Muscle of back (tissue), 11 donors: Measurements from ENCODE around the gene TSPAN4. TPM values are rescaled to one million over a fixed set of nuclear protein-coding genes. Genes with fewer than 3 reads are reported as not detected.
A peak's percentile ranks its signal among the peaks of the same experiment; 100 is the strongest.

ENCODE experiments used
- DNase-seq, 3 donors: peaks; one replicate each; pipeline versions ENCODE4 v3.0.0 to v3.0.0-alpha.2; 2013
- polyA plus RNA-seq, 10 donors: library from polyadenylated mRNA; unstranded; fragments of 120-200 nt; gene quantifications; one replicate each; pipeline ENCODE4 v1.2.1, GENCODE V29; 2013; ENCODE audit not compliant: insufficient read length in 10 of 10

Gene TSPAN4
- polyA plus RNA-seq, 10 donors = 41.1 to 72.2 (median 49.6) TPM

- no peak for DNase-seq
Observed at GRCh38 chr11:883527-883926, 40.9 kb downstream of the TSPAN4 start.

- no peak for DNase-seq
Observed at GRCh38 chr11:884578-885070, 42.0 kb downstream of the TSPAN4 start.

- no peak for DNase-seq
Observed at GRCh38 chr11:886568-886967, 43.9 kb downstream of the TSPAN4 start.

GRCh38 chr11:887589-887988, 44.9 kb downstream of the TSPAN4 start:
- no peak for DNase-seq

- peak in 1 of 3 donors; percentile 35 for DNase-seq
Observed at GRCh38 chr11:888310-889212, 45.9 kb downstream of the TSPAN4 start.

- DNase-seq = peak in 1 of 3 donors; percentile 34
Observed at GRCh38 chr11:889257-889656, 46.6 kb downstream of the TSPAN4 start.

- DNase-seq = peak in 1 of 3 donors; percentile 41
Observed at GRCh38 chr11:889687-890475, 47.2 kb downstream of the TSPAN4 start.

- peak in 1 of 3 donors; percentile 26 for DNase-seq
Observed at GRCh38 chr11:890794-891540, 48.3 kb downstream of the TSPAN4 start.

GRCh38 chr11:893008-893654, 50.5 kb downstream of the TSPAN4 start:
- DNase-seq = no peak

- no peak for DNase-seq
Observed at GRCh38 chr11:894575-895201, 52.0 kb downstream of the TSPAN4 start.

- no peak for DNase-seq
Observed at GRCh38 chr11:895331-896110, 52.9 kb downstream of the TSPAN4 start.

GRCh38 chr11:897253-898142, 54.8 kb downstream of the TSPAN4 start:
- peak in 1 of 3 donors; percentile 81 for DNase-seq

GRCh38 chr11:898143-898511, 55.5 kb downstream of the TSPAN4 start:
- DNase-seq = no peak

- DNase-seq = peak in 1 of 3 donors; percentile 48
Observed at GRCh38 chr11:898540-899190, 56.0 kb downstream of the TSPAN4 start.

GRCh38 chr11:899724-900123, 57.1 kb downstream of the TSPAN4 start:
- no peak for DNase-seq

GRCh38 chr11:900545-900944, 57.9 kb downstream of the TSPAN4 start:
- DNase-seq = no peak

- DNase-seq = no peak
Observed at GRCh38 chr11:901452-902061, 58.9 kb downstream of the TSPAN4 start.

GRCh38 chr11:904380-904779, 61.7 kb downstream of the TSPAN4 start:
- DNase-seq = no peak
